AG04449 (cell line): ENCODE data around the gene SERPINB11.

ENCODE experiments used
- CTCF ChIA-PET: fragments of 350-600 bp; formaldehyde crosslinking; extraction: SDS; loops from one replicate; lab custom pipeline; 2021; ENCODE audit warnings: antibody characterized with exemption; lab: Yijun Ruan, JAX
- POLR2A ChIA-PET: fragments of 400-600, 350-600 bp; formaldehyde crosslinking; extraction: SDS; loops from one replicate; lab custom pipeline; 2020; ENCODE audit warnings: antibody characterized with exemption, inconsistent platforms; lab: Yijun Ruan, JAX
- DNase-seq: peaks from one replicate; pipeline ENCODE4 v3.0.0-alpha.2; 2010; ENCODE audit warnings: low read depth, low spot score
- H3K4me3 ChIP-seq: 2 replicates; pipeline ENCODE4 v1.5.1; 2011; ENCODE audit warnings: low read depth, mild to moderate bottlenecking, control low read depth, low read length
- CTCF ChIP-seq: IDR thresholded peaks from one replicate; pipeline ENCODE4 v1.5.1; 2011; ENCODE audit warnings: mild to moderate bottlenecking, moderate library complexity, low read length, control low read depth, inconsistent platforms; ENCODE audit not compliant: insufficient read depth; ENCODE audit errors: missing control alignments

The SERPINB11 gene

DNA sequence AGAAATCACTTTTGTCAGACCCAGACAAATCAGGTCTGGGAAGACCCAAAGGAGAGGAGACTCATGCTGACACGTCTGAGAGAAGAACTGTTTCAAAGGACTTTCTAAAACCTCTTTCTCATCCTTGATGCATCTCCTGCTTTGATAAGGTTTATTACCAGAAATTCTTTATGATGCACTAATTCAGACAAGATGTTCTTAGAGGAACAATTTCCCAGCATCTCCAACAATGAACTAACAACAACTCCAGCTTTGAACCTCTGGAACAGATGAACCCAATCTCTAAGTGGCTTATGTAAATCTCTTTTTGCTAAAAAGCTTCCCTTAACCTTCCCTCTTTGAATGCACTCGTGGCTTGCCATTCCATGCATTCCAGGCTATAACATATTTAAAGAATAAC lies 15.9 kb upstream of the SERPINB11 start:
- peak; percentile 14 for DNase-seq
- ChIA-PET CTCF (interaction anchor here (0.9 to 1.8 kb wide), 2 partner anchors 168 to 175 kb away, joined by 3 to 6 read pairs; no protein-coding TSS in a partner anchor), POLR2A (no interaction called here)
- no peak for TF ChIP-seq CTCF
- H3K4me3 ChIP-seq: no peak overlapping the region

DNA sequence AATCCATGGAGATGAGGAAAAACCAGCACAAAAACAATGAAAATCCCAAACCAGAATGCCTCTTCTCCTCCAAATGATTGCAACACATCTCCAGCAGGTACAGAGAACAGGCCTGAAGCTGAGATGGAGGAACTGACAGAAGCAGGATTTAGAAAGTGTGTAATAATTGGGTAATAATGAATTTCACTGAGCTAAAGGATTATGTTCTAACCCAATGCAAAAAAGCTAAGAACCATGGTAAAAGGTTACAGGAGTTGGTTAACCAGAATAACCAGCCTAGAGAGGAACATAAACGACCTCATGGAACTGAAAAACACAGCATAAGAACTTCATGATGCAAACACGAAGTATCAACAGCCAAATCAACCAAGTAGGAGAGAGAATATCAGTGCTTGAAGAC lies 13.7 kb upstream of the SERPINB11 start:
- ChIA-PET CTCF (no interaction called here), POLR2A (no interaction called here)

DNA sequence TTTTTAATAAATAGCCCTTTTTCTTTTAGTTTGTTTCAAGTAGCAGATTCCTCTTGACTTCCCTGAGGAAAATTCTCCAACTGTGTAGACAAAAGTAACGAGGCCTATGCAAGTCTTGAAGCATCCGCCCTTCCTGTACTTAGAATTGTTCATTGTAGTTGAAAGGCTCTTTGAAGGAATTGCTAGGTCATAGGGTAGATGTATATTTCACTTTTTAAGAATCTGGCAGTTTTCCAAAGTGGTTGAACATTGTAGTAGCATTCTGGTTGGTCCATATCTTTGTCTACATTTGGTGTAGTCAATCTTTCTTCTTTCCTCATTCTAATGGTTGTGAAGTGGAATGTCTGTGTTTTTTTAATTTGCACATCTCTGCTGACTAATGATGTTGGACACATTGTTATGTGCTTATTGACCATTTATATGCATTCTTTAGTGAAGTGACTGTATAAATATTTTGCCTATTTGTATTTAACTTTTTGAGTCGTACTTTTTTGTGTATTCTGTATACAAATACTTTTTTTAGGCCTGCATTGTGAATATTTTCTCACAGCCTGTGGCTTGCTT lies 5.6 kb upstream of the SERPINB11 start:
- ChIA-PET POLR2A (no interaction called here), CTCF (no interaction called here)
- no peak overlapping the region for H3K4me3 ChIP-seq
- peak; percentile 24 for DNase-seq
- TF ChIP-seq CTCF: no peak

More for the DNA sequence above, 13.7 kb upstream of the SERPINB11 start:
- no peak overlapping the region for H3K4me3 ChIP-seq
- DNase-seq: no peak
- no peak for TF ChIP-seq CTCF

DNA sequence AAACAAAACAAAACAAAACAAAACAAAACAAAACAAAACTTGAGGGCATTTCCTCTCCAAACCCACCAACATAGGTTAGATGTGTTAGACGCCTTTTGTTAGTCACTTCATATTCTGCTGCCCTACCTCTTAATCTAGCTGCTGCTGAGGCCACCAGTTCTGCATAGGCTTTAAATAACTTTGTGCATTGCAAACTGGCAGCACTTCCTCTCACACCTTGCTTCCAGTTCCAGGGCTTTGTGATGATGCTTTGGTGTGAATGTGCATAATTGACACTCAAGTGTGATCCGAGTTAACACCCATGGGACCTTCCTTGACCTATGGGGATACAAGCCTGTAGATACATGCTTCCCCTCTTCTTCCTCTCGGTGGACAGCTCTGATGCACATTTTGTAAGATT lies 2.3 kb upstream of the SERPINB11 start:
- H3K4me3 ChIP-seq: no peak overlapping the region
- ChIA-PET POLR2A (no interaction called here), CTCF (no interaction called here)
- DNase-seq: no peak
- no peak for TF ChIP-seq CTCF

DNA sequence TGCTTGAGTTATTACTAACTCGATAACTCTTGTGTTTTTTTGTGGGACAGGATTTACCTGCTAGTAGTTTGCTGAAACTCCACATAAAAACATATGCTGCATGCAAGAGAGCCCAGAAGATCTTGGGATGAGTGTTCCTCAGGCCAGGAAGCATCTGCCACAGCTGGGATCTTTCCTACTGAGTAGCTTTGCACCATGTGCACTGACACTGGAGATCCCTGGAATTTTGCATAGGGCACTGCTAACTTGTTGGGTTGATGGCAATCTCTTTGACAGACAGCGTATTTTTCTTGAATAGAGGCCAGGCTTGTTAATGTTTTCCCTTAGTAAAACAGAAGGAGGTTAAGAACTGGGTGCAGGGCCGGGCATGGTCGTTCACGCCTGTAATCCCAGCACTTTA lies 808 bp upstream of the SERPINB11 start:
- no peak overlapping the region for H3K4me3 ChIP-seq
- no peak for TF ChIP-seq CTCF
- CTCF ChIA-PET: interaction anchor here (1.0 kb wide), 1 partner anchor 235 kb away, joined by 3 read pairs; no protein-coding TSS in a partner anchor
- POLR2A ChIA-PET: no interaction called here
- DNase-seq: no peak

DNA sequence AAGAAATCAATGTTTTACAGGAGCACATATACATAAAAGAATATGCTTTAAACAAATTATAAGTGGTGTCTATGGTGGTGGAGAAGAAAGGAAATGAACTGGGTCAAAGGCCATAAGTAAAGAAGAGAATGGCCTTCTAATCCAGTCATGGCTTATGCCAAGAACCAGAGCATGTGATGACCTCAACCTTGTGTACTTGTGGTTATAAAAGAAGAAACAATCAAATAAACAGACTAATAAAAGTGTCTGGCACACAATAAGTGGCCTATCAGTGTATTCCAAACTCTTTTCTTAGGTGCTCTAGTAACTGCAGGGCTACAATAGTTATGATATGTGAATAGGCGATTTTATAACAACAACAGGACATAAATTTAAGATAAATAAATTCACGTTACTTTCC lies 2.6 kb downstream of the SERPINB11 start:
- H3K4me3 ChIP-seq: no peak overlapping the region
- ChIA-PET CTCF (interaction anchor here (1.0 kb wide), 1 partner anchor 138 kb away, joined by 3 read pairs; no protein-coding TSS in a partner anchor), POLR2A (no interaction called here)
- no peak for TF ChIP-seq CTCF
- no peak for DNase-seq
